ENCODE results near the gene COMMD9.
A peak's percentile ranks its signal among the peaks of the same experiment; 100 is the strongest.

The COMMD9 gene

DNA sequence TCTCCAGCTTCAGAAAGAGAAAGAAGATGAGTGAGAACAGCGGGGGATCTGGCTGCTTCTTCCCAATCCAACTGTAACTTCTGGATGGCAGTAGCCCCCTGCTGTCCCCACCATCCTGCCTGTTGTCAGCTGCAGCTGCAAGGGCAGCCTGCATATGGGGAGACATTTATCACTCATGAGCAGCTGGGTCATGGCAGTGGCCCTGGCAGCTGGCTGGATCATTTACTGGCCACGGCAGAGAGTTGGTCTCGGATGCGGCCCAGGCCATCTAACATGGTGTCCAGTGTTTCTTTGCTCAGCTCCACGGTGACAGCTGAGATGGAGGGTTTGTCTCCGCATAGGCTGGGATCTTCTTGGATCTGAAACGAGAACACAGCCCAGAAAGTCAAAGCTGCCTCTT, 14.8 kb downstream of the COMMD9 start (continued):
- TF ChIP-seq, protein P1, sequence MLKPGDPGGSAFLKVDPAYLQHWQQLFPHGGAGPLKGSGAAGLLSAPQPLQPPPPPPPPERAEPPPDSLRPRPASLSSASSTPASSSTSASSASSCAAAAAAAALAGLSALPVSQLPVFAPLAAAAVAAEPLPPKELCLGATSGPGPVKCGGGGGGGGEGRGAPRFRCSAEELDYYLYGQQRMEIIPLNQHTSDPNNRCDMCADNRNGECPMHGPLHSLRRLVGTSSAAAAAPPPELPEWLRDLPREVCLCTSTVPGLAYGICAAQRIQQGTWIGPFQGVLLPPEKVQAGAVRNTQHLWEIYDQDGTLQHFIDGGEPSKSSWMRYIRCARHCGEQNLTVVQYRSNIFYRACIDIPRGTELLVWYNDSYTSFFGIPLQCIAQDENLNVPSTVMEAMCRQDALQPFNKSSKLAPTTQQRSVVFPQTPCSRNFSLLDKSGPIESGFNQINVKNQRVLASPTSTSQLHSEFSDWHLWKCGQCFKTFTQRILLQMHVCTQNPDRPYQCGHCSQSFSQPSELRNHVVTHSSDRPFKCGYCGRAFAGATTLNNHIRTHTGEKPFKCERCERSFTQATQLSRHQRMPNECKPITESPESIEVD (tag by site-specific recombination; IDR thresholded peaks at IDR 0.05): no peak
- TF ChIP-seq ZNF239 (tag by site-specific recombination; IDR thresholded peaks at IDR 0.05) (no peak), EGR2 (tag by site-specific recombination; IDR thresholded peaks at IDR 0.05; ENCODE audit: low read depth) (no peak), ZNF10 (tag by site-specific recombination; IDR thresholded peaks at IDR 0.05) (no peak)

DNA sequence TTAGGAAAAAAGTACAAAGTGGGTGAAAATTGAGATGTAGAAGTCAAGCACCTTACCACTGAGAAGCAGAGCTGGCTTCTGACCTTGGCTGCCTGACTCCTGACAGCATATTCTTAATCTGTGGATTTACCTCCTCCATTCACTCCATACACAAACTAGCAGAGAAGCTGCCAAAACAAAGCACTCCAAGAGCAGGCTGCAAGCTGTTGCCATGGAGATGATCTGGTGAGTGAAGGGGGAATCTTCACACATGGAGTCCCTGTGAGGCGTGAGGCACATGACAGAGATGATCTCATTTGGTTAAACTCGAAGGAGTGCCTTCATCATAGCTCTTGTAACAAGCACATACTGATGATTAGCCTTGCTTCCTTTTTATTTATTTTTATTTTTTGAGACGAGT, 16.1 kb downstream of the COMMD9 start:
- Histone ChIP-seq H3K4me3 (ENCODE audit: low read depth, low read length) (no peak overlapping the region), H3K36me3 (ENCODE audit: control insufficient read depth in 2 of 2, insufficient read depth in 1 of 2, low read length in 2 of 2) (peaks cover 0 to 28% of the 10 kb centered on the region in 2 experiments; a peak in 1 of 3 replicates), H3K27ac (ENCODE audit: extremely low read depth, low read depth, low read length) (no peak overlapping the region), H3K4me1 (ENCODE audit: control insufficient read depth, insufficient read depth, low read length) (no peaks in the 10 kb centered on the region), H3K9me3 (ENCODE audit: control insufficient read depth, insufficient read depth, low read depth, low read length) (no peaks in the 10 kb centered on the region)
- ChIA-PET CTCF (interaction anchor here (0.6 to 1.6 kb wide), 7 partner anchors 8 to 785 kb away, joined by 3 to 6 read pairs (median 4); no protein-coding TSS in a partner anchor), POLR2A (no interaction called here)
- TF ChIP-seq, protein P2, sequence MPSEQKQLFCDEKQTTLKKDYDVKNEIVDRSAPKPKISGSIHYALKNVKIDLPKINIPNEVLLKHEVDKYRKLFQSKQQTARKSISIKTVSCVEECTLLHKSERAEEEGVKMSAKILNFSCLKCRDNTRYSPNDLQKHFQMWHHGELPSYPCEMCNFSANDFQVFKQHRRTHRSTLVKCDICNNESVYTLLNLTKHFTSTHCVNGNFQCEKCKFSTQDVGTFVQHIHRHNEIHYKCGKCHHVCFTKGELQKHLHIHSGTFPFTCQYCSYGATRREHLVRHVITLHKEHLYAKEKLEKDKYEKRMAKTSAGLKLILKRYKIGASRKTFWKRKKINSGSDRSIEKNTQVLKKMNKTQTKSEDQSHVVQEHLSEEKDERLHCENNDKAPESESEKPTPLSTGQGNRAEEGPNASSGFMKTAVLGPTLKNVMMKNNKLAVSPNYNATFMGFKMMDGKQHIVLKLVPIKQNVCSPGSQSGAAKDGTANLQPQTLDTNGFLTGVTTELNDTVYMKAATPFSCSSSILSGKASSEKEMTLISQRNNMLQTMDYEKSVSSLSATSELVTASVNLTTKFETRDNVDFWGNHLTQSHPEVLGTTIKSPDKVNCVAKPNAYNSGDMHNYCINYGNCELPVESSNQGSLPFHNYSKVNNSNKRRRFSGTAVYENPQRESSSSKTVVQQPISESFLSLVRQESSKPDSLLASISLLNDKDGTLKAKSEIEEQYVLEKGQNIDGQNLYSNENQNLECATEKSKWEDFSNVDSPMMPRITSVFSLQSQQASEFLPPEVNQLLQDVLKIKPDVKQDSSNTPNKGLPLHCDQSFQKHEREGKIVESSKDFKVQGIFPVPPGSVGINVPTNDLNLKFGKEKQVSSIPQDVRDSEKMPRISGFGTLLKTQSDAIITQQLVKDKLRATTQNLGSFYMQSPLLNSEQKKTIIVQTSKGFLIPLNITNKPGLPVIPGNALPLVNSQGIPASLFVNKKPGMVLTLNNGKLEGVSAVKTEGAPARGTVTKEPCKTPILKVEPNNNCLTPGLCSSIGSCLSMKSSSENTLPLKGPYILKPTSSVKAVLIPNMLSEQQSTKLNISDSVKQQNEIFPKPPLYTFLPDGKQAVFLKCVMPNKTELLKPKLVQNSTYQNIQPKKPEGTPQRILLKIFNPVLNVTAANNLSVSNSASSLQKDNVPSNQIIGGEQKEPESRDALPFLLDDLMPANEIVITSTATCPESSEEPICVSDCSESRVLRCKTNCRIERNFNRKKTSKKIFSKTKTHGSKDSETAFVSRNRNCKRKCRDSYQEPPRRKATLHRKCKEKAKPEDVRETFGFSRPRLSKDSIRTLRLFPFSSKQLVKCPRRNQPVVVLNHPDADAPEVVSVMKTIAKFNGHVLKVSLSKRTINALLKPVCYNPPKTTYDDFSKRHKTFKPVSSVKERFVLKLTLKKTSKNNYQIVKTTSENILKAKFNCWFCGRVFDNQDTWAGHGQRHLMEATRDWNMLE (tag by site-specific recombination; conservative IDR thresholded peaks at IDR 0.05; ENCODE audit: low read depth): no peak
- TF ChIP-seq ZNF501 (tag by site-specific recombination; IDR thresholded peaks at IDR 0.05) (no peak), ZNF549 (tag by site-specific recombination; IDR thresholded peaks at IDR 0.05) (no peak), ZNF785 (tag by site-specific recombination; IDR thresholded peaks at IDR 0.05) (no peak), ZNF248 (tag by site-specific recombination; IDR thresholded peaks at IDR 0.05) (no peak), ZNF510 (tag by site-specific recombination; IDR thresholded peaks at IDR 0.05; ENCODE audit: insufficient replicate concordance) (no peak), ZNF354C (tag by site-specific recombination; IDR thresholded peaks at IDR 0.05; ENCODE audit: borderline replicate concordance, low read depth) (no peak), ZEB2 (tag by site-specific recombination; IDR thresholded peaks at IDR 0.05) (no peak)
- TF ChIP-seq, protein P3, sequence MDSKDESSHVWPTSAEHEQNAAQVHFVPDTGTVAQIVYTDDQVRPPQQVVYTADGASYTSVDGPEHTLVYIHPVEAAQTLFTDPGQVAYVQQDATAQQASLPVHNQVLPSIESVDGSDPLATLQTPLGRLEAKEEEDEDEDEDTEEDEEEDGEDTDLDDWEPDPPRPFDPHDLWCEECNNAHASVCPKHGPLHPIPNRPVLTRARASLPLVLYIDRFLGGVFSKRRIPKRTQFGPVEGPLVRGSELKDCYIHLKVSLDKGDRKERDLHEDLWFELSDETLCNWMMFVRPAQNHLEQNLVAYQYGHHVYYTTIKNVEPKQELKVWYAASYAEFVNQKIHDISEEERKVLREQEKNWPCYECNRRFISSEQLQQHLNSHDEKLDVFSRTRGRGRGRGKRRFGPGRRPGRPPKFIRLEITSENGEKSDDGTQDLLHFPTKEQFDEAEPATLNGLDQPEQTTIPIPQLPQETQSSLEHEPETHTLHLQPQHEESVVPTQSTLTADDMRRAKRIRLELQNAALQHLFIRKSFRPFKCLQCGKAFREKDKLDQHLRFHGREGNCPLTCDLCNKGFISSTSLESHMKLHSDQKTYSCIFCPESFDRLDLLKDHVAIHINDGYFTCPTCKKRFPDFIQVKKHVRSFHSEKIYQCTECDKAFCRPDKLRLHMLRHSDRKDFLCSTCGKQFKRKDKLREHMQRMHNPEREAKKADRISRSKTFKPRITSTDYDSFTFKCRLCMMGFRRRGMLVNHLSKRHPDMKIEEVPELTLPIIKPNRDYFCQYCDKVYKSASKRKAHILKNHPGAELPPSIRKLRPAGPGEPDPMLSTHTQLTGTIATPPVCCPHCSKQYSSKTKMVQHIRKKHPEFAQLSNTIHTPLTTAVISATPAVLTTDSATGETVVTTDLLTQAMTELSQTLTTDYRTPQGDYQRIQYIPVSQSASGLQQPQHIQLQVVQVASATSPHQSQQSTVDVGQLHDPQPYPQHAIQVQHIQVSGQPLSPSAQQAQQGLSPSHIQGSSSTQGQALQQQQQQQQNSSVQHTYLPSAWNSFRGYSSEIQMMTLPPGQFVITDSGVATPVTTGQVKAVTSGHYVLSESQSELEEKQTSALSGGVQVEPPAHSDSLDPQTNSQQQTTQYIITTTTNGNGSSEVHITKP (tag by site-specific recombination; IDR thresholded peaks at IDR 0.05): peak; percentile 34; the same call in 1 of the 2 replicates
